ENCODE results near the gene LAIR2.

Gene LAIR2

GRCh38 chr19:54548806-54549205, 46.2 kb downstream of the LAIR2 start:
- H3K27ac ChIP-seq, result no peak overlapping the region
- no peak for TF ChIP-seq CTCF (conservative IDR thresholded peaks at IDR 0.05)

- no peak for TF ChIP-seq CTCF (conservative IDR thresholded peaks at IDR 0.05)
- no peak overlapping the region for H3K27ac ChIP-seq
Observed at GRCh38 chr19:54549224-54549623, 46.6 kb downstream of the LAIR2 start.

- no peak for TF ChIP-seq CTCF (conservative IDR thresholded peaks at IDR 0.05)
- H3K27ac ChIP-seq, result no peak overlapping the region
Observed at GRCh38 chr19:54551293-54551692, 48.7 kb downstream of the LAIR2 start.

- TF ChIP-seq CTCF (conservative IDR thresholded peaks at IDR 0.05), result no peak
- no peak overlapping the region for H3K27ac ChIP-seq
Observed at GRCh38 chr19:54551950-54552912, 49.6 kb downstream of the LAIR2 start.

GRCh38 chr19:54552913-54553310, 50.3 kb downstream of the LAIR2 start:
- H3K27ac ChIP-seq, result no peak overlapping the region
- no peak for TF ChIP-seq CTCF (conservative IDR thresholded peaks at IDR 0.05)

GRCh38 chr19:54554006-54554405, 51.4 kb downstream of the LAIR2 start:
- no peak overlapping the region for H3K27ac ChIP-seq
- no peak for TF ChIP-seq CTCF (conservative IDR thresholded peaks at IDR 0.05)

GRCh38 chr19:54554896-54555295, 52.3 kb downstream of the LAIR2 start:
- no peak for TF ChIP-seq CTCF (conservative IDR thresholded peaks at IDR 0.05)
- no peak overlapping the region for H3K27ac ChIP-seq
